ENCODE data around the gene NCLN.

The NCLN gene

GRCh38 chr19:3176715-3177501 lies 8.8 kb upstream of the NCLN start:
- H3K4me3 ChIP-seq (ENCODE audit: low read depth in 1 of 2, low read length in 1 of 2) = peak overlapping the region; percentile 63 to 65
- TF ChIP-seq, protein P1, sequence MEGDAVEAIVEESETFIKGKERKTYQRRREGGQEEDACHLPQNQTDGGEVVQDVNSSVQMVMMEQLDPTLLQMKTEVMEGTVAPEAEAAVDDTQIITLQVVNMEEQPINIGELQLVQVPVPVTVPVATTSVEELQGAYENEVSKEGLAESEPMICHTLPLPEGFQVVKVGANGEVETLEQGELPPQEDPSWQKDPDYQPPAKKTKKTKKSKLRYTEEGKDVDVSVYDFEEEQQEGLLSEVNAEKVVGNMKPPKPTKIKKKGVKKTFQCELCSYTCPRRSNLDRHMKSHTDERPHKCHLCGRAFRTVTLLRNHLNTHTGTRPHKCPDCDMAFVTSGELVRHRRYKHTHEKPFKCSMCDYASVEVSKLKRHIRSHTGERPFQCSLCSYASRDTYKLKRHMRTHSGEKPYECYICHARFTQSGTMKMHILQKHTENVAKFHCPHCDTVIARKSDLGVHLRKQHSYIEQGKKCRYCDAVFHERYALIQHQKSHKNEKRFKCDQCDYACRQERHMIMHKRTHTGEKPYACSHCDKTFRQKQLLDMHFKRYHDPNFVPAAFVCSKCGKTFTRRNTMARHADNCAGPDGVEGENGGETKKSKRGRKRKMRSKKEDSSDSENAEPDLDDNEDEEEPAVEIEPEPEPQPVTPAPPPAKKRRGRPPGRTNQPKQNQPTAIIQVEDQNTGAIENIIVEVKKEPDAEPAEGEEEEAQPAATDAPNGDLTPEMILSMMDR (IDR thresholded peaks at IDR 0.05) = no peak
- peak overlapping the region; percentile 92 for H3K27ac ChIP-seq
- no peaks in the 10 kb centered on the region for H3K27me3 ChIP-seq
- H3K9me3 ChIP-seq = no peaks in the 10 kb centered on the region
- H3K4me1 ChIP-seq (ENCODE audit: control insufficient read depth in 1 of 2, insufficient read depth in 1 of 2, low read depth in 1 of 2, low read length in 1 of 2) = peaks cover 22 to 49% of the 10 kb centered on the region in 2 experiments
- H3K36me3 ChIP-seq = peaks cover 15% of the 10 kb centered on the region

DNA sequence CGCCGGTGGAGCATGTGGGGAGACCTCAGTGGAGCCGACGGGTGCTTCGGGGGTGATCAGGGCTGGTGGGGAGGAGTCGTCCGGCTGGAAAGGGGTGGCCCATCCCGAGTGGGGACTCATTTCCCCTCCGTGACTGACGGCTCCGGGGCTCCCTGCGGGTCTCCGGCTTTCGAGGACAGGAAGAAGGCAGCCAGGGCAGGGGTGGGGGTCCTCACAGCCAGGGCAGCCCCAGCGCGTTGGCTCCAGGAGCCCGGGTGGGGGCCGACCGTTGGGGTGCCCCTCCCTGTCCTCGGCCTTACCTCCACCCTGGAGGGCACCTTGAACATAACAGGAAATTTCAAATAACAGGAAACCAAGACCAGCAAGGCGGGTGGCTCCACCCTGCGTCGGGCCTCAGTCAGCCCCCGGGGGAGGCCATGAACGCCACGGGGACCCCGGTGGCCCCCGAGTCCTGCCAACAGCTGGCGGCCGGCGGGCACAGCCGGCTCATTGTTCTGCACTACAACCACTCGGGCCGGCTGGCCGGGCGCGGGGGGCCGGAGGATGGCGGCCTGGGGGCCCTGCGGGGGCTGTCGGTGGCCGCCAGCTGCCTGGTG lies 7.3 kb upstream of the NCLN start, which contains the start of gene S1PR4:
S1PR4 (plus strand) TSS at position 393 of the 596 bp plus-strand sequence; CDS start at position 417, 24 bp downstream.
- H3K9me3 ChIP-seq = no peaks in the 10 kb centered on the region
- H3K4me1 ChIP-seq (ENCODE audit: control insufficient read depth in 1 of 2, insufficient read depth in 1 of 2, low read depth in 1 of 2, low read length in 1 of 2) = peaks cover 36 to 58% of the 10 kb centered on the region in 2 experiments
- TF ChIP-seq, protein P1 (IDR thresholded peaks at IDR 0.05) = peak; percentile 70
- H3K36me3 ChIP-seq = peaks cover 27% of the 10 kb centered on the region
- H3K27me3 ChIP-seq = no peaks in the 10 kb centered on the region
- peak within 1 kb of the TSS; percentile 97 for H3K27ac ChIP-seq
- peak within 1 kb of the TSS; percentile 96 to 97 for H3K4me3 ChIP-seq (ENCODE audit: low read depth in 1 of 2, low read length in 1 of 2)

DNA sequence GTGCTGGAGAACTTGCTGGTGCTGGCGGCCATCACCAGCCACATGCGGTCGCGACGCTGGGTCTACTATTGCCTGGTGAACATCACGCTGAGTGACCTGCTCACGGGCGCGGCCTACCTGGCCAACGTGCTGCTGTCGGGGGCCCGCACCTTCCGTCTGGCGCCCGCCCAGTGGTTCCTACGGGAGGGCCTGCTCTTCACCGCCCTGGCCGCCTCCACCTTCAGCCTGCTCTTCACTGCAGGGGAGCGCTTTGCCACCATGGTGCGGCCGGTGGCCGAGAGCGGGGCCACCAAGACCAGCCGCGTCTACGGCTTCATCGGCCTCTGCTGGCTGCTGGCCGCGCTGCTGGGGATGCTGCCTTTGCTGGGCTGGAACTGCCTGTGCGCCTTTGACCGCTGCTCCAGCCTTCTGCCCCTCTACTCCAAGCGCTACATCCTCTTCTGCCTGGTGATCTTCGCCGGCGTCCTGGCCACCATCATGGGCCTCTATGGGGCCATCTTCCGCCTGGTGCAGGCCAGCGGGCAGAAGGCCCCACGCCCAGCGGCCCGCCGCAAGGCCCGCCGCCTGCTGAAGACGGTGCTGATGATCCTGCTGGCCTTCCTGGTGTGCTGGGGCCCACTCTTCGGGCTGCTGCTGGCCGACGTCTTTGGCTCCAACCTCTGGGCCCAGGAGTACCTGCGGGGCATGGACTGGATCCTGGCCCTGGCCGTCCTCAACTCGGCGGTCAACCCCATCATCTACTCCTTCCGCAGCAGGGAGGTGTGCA lies 6.6 kb upstream of the NCLN start:
- H3K4me3 ChIP-seq (ENCODE audit: low read depth in 1 of 2, low read length in 1 of 2) = peak overlapping the region; percentile 96 to 97
- H3K27ac ChIP-seq = peak overlapping the region; percentile 97
- TF ChIP-seq, protein P1 (IDR thresholded peaks at IDR 0.05) = no peak
- peaks cover 43 to 65% of the 10 kb centered on the region in 2 experiments for H3K4me1 ChIP-seq (ENCODE audit: control insufficient read depth in 1 of 2, insufficient read depth in 1 of 2, low read depth in 1 of 2, low read length in 1 of 2)
- H3K9me3 ChIP-seq = no peaks in the 10 kb centered on the region
- peaks cover 33% of the 10 kb centered on the region for H3K36me3 ChIP-seq
- no peaks in the 10 kb centered on the region for H3K27me3 ChIP-seq

DNA sequence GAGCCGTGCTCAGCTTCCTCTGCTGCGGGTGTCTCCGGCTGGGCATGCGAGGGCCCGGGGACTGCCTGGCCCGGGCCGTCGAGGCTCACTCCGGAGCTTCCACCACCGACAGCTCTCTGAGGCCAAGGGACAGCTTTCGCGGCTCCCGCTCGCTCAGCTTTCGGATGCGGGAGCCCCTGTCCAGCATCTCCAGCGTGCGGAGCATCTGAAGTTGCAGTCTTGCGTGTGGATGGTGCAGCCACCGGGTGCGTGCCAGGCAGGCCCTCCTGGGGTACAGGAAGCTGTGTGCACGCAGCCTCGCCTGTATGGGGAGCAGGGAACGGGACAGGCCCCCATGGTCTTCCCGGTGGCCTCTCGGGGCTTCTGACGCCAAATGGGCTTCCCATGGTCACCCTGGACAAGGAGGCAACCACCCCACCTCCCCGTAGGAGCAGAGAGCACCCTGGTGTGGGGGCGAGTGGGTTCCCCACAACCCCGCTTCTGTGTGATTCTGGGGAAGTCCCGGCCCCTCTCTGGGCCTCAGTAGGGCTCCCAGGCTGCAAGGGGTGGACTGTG lies 5.9 kb upstream of the NCLN start:
- TF ChIP-seq, protein P1 (IDR thresholded peaks at IDR 0.05) = no peak
- Histone ChIP-seq H3K4me3 (ENCODE audit: low read depth in 1 of 2, low read length in 1 of 2) (peak overlapping the region; percentile 96 to 97), H3K27ac (peak overlapping the region; percentile 97), H3K9me3 (no peaks in the 10 kb centered on the region), H3K36me3 (peaks cover 40% of the 10 kb centered on the region), H3K4me1 (ENCODE audit: control insufficient read depth in 1 of 2, insufficient read depth in 1 of 2, low read depth in 1 of 2, low read length in 1 of 2) (peaks cover 49 to 71% of the 10 kb centered on the region in 2 experiments), H3K27me3 (no peaks in the 10 kb centered on the region)
